ENCODE measurements around the gene PAX7.

The PAX7 gene

GRCh38 chr1:18724801-18725200 lies 94.2 kb downstream of the PAX7 start:
- Histone ChIP-seq H3K36me3 (ENCODE audit: control insufficient read depth, insufficient read depth, low read length) (no peaks in the 10 kb centered on the region), H3K4me3 (ENCODE audit: low read depth, low read length) (no peak overlapping the region), H3K27ac (ENCODE audit: low read depth, low read length) (no peak overlapping the region), H3K9me3 (ENCODE audit: control insufficient read depth, insufficient read depth, low read depth, low read length) (no peaks in the 10 kb centered on the region), H3K4me1 (ENCODE audit: control insufficient read depth, insufficient read depth, low read length) (peaks cover 16% of the 10 kb centered on the region), H3K27me3 (ENCODE audit: control insufficient read depth, insufficient read depth, low read length) (peaks cover 43% of the 10 kb centered on the region), H3K9ac (ENCODE audit: low read length) (no peak overlapping the region)

- Histone ChIP-seq H3K9me3 (ENCODE audit: control insufficient read depth, insufficient read depth, low read depth, low read length) (no peaks in the 10 kb centered on the region), H3K4me1 (ENCODE audit: control insufficient read depth, insufficient read depth, low read length) (peaks cover 16% of the 10 kb centered on the region), H3K27ac (ENCODE audit: low read depth, low read length) (no peak overlapping the region), H3K27me3 (ENCODE audit: control insufficient read depth, insufficient read depth, low read length) (peaks cover 37% of the 10 kb centered on the region), H3K9ac (ENCODE audit: low read length) (no peak overlapping the region), H3K36me3 (ENCODE audit: control insufficient read depth, insufficient read depth, low read length) (no peaks in the 10 kb centered on the region), H3K4me3 (ENCODE audit: low read depth, low read length) (no peak overlapping the region)
Observed at GRCh38 chr1:18725231-18725895, 94.7 kb downstream of the PAX7 start.

- Histone ChIP-seq H3K4me3 (ENCODE audit: low read depth, low read length) (no peak overlapping the region), H3K9ac (ENCODE audit: low read length) (no peak overlapping the region), H3K36me3 (ENCODE audit: control insufficient read depth, insufficient read depth, low read length) (no peaks in the 10 kb centered on the region), H3K27ac (ENCODE audit: low read depth, low read length) (no peak overlapping the region), H3K4me1 (ENCODE audit: control insufficient read depth, insufficient read depth, low read length) (peaks cover 22% of the 10 kb centered on the region), H3K27me3 (ENCODE audit: control insufficient read depth, insufficient read depth, low read length) (peaks cover 28% of the 10 kb centered on the region), H3K9me3 (ENCODE audit: control insufficient read depth, insufficient read depth, low read depth, low read length) (no peaks in the 10 kb centered on the region)
Observed at GRCh38 chr1:18726368-18726767, 95.7 kb downstream of the PAX7 start.

- H3K9me3 ChIP-seq (ENCODE audit: control insufficient read depth, insufficient read depth, low read depth, low read length), result no peaks in the 10 kb centered on the region
- H3K9ac ChIP-seq (ENCODE audit: low read length), result no peak overlapping the region
- H3K27me3 ChIP-seq (ENCODE audit: control insufficient read depth, insufficient read depth, low read length), result peaks cover 17% of the 10 kb centered on the region
- no peak overlapping the region for H3K4me3 ChIP-seq (ENCODE audit: low read depth, low read length)
- H3K36me3 ChIP-seq (ENCODE audit: control insufficient read depth, insufficient read depth, low read length), result no peaks in the 10 kb centered on the region
- H3K4me1 ChIP-seq (ENCODE audit: control insufficient read depth, insufficient read depth, low read length), result peaks cover 23% of the 10 kb centered on the region
- H3K27ac ChIP-seq (ENCODE audit: low read depth, low read length), result no peak overlapping the region
Observed at GRCh38 chr1:18727956-18728355, 97.3 kb downstream of the PAX7 start.

- no peak overlapping the region for H3K27ac ChIP-seq (ENCODE audit: low read depth, low read length)
- H3K4me3 ChIP-seq (ENCODE audit: low read depth, low read length), result no peak overlapping the region
- peaks cover 11% of the 10 kb centered on the region for H3K4me1 ChIP-seq (ENCODE audit: control insufficient read depth, insufficient read depth, low read length)
- no peak overlapping the region for H3K9ac ChIP-seq (ENCODE audit: low read length)
- H3K27me3 ChIP-seq (ENCODE audit: control insufficient read depth, insufficient read depth, low read length), result peaks cover 7% of the 10 kb centered on the region; the same call in 1 of the 2 replicates
- H3K9me3 ChIP-seq (ENCODE audit: control insufficient read depth, insufficient read depth, low read depth, low read length), result no peaks in the 10 kb centered on the region
- H3K36me3 ChIP-seq (ENCODE audit: control insufficient read depth, insufficient read depth, low read length), result no peaks in the 10 kb centered on the region
Observed at GRCh38 chr1:18730321-18730720, 99.7 kb downstream of the PAX7 start.

- peaks cover 7% of the 10 kb centered on the region; the same call in 1 of the 2 replicates for H3K27me3 ChIP-seq (ENCODE audit: control insufficient read depth, insufficient read depth, low read length)
- H3K9ac ChIP-seq (ENCODE audit: low read length), result no peak overlapping the region
- H3K4me1 ChIP-seq (ENCODE audit: control insufficient read depth, insufficient read depth, low read length), result peaks cover 6% of the 10 kb centered on the region
- H3K36me3 ChIP-seq (ENCODE audit: control insufficient read depth, insufficient read depth, low read length), result no peaks in the 10 kb centered on the region
- H3K27ac ChIP-seq (ENCODE audit: low read depth, low read length), result no peak overlapping the region
- no peaks in the 10 kb centered on the region for H3K9me3 ChIP-seq (ENCODE audit: control insufficient read depth, insufficient read depth, low read depth, low read length)
- H3K4me3 ChIP-seq (ENCODE audit: low read depth, low read length), result no peak overlapping the region
Observed at GRCh38 chr1:18731148-18731547, 100.5 kb downstream of the PAX7 start.

- peaks cover 7% of the 10 kb centered on the region; the same call in 1 of the 2 replicates for H3K27me3 ChIP-seq (ENCODE audit: control insufficient read depth, insufficient read depth, low read length)
- no peak overlapping the region for H3K27ac ChIP-seq (ENCODE audit: low read depth, low read length)
- H3K9me3 ChIP-seq (ENCODE audit: control insufficient read depth, insufficient read depth, low read depth, low read length), result no peaks in the 10 kb centered on the region
- H3K4me1 ChIP-seq (ENCODE audit: control insufficient read depth, insufficient read depth, low read length), result peaks cover 6% of the 10 kb centered on the region
- H3K9ac ChIP-seq (ENCODE audit: low read length), result no peak overlapping the region
- H3K36me3 ChIP-seq (ENCODE audit: control insufficient read depth, insufficient read depth, low read length), result no peaks in the 10 kb centered on the region
- H3K4me3 ChIP-seq (ENCODE audit: low read depth, low read length), result no peak overlapping the region
Observed at GRCh38 chr1:18731591-18732235, 101.1 kb downstream of the PAX7 start.

GRCh38 chr1:18732686-18733085 lies 102.0 kb downstream of the PAX7 start:
- Histone ChIP-seq H3K27me3 (ENCODE audit: control insufficient read depth, insufficient read depth, low read length) (peaks cover 5% of the 10 kb centered on the region; the same call in 1 of the 2 replicates), H3K27ac (ENCODE audit: low read depth, low read length) (no peak overlapping the region), H3K9me3 (ENCODE audit: control insufficient read depth, insufficient read depth, low read depth, low read length) (no peaks in the 10 kb centered on the region), H3K4me3 (ENCODE audit: low read depth, low read length) (no peak overlapping the region), H3K36me3 (ENCODE audit: control insufficient read depth, insufficient read depth, low read length) (no peaks in the 10 kb centered on the region), H3K4me1 (ENCODE audit: control insufficient read depth, insufficient read depth, low read length) (peaks cover 6% of the 10 kb centered on the region), H3K9ac (ENCODE audit: low read length) (no peak overlapping the region)

- no peak overlapping the region for H3K9ac ChIP-seq (ENCODE audit: low read length)
- H3K36me3 ChIP-seq (ENCODE audit: control insufficient read depth, insufficient read depth, low read length), result no peaks in the 10 kb centered on the region
- peaks cover 5% of the 10 kb centered on the region; the same call in 1 of the 2 replicates for H3K27me3 ChIP-seq (ENCODE audit: control insufficient read depth, insufficient read depth, low read length)
- peaks cover 6% of the 10 kb centered on the region for H3K4me1 ChIP-seq (ENCODE audit: control insufficient read depth, insufficient read depth, low read length)
- H3K27ac ChIP-seq (ENCODE audit: low read depth, low read length), result no peak overlapping the region
- no peaks in the 10 kb centered on the region for H3K9me3 ChIP-seq (ENCODE audit: control insufficient read depth, insufficient read depth, low read depth, low read length)
- no peak overlapping the region for H3K4me3 ChIP-seq (ENCODE audit: low read depth, low read length)
Observed at GRCh38 chr1:18734001-18734400, 103.4 kb downstream of the PAX7 start.

- H3K4me1 ChIP-seq (ENCODE audit: control insufficient read depth, insufficient read depth, low read length), result peaks cover 6% of the 10 kb centered on the region
- H3K27me3 ChIP-seq (ENCODE audit: control insufficient read depth, insufficient read depth, low read length), result peaks cover 5% of the 10 kb centered on the region; the same call in 1 of the 2 replicates
- H3K36me3 ChIP-seq (ENCODE audit: control insufficient read depth, insufficient read depth, low read length), result no peaks in the 10 kb centered on the region
- H3K9ac ChIP-seq (ENCODE audit: low read length), result no peak overlapping the region
- H3K4me3 ChIP-seq (ENCODE audit: low read depth, low read length), result no peak overlapping the region
- H3K27ac ChIP-seq (ENCODE audit: low read depth, low read length), result no peak overlapping the region
- no peaks in the 10 kb centered on the region for H3K9me3 ChIP-seq (ENCODE audit: control insufficient read depth, insufficient read depth, low read depth, low read length)
Observed at GRCh38 chr1:18734461-18735223, 104.0 kb downstream of the PAX7 start.

Measured in HUES6 (cell line).